PC-3 (cell line): ENCODE data around the gene UCP1. TPM values are rescaled to one million over a fixed set of nuclear protein-coding genes. Genes with fewer than 3 reads are reported as not detected.
A peak's percentile ranks its signal among the peaks of the same experiment; 100 is the strongest.
"Not testable (repeated sequence)": the region's sequence is repeated elsewhere in the genome, so short reads cannot be mapped to it uniquely, and the experiment has no call there.

ENCODE experiments used
- ATAC-seq: fragments of 200-7000 bp; cut with Tn5 transposase; 2 replicates; pipeline ENCODE4 v1.9.1; 2020; ENCODE audit warnings: mild to moderate bottlenecking, moderate library complexity
- BruUV-seq: library from RNA; stranded (reverse); fragments of 400-500 nt; replicated peaks from 2 replicates; lab custom pipeline; 2021; lab: Mats Ljungman, UMichigan
- CTCF ChIA-PET: fragments of 300-600 bp; sonication (Branson Sonifier 250); formaldehyde crosslinking; loops from one replicate; lab custom pipeline; 2022; ENCODE audit warnings: antibody characterized with exemption; lab: Charles Lee
- POLR2A ChIA-PET: fragments of 300-600 bp; sonication (Branson Sonifier 250); formaldehyde crosslinking; loops from one replicate; lab custom pipeline; 2022; ENCODE audit warnings: antibody characterized with exemption; ENCODE audit not compliant: unreplicated experiment; lab: Charles Lee
- DNase-seq: peaks from one replicate; pipeline ENCODE4 v3.0.0-alpha.2; 2015
- H2AFZ ChIP-seq: fragments of 300-600 bp; sonication (generic); 2 replicates; pipeline ENCODE4 v1.6.0; 2016; ENCODE audit warnings: antibody characterized with exemption, low read length
- H3F3A ChIP-seq: fragments of 300-600 bp; sonication (generic); one replicate; pipeline ENCODE4 v1.6.0; 2017; ENCODE audit warnings: antibody characterized with exemption, low read length, control low read depth, mild to moderate bottlenecking; ENCODE audit not compliant: unreplicated experiment
- H3K27ac ChIP-seq: fragments of 300-600 bp; sonication (generic); 2 replicates; pipeline ENCODE4 v1.5.1; 2016; ENCODE audit warnings: mild to moderate bottlenecking, low read length
- H3K27me3 ChIP-seq: fragments of 300-600 bp; sonication (generic); 2 replicates; pipeline ENCODE4 v1.6.1; 2016; ENCODE audit warnings: low read length, mixed read lengths
- H3K36me3 ChIP-seq: fragments of 300-600 bp; sonication (generic); 2 replicates; pipeline ENCODE4 v1.6.1; 2016; ENCODE audit warnings: low read depth, mixed run types, low read length, mixed read lengths
- H3K4me1 ChIP-seq: fragments of 300-600 bp; sonication (generic); 2 replicates; pipeline ENCODE4 v1.5.1; 2016; ENCODE audit warnings: low read length; ENCODE audit not compliant: insufficient read depth
- H3K4me2 ChIP-seq: fragments of 300-600 bp; sonication (generic); 2 replicates; pipeline ENCODE4 v1.6.0; 2016; ENCODE audit warnings: low read length
- H3K4me3 ChIP-seq: fragments of 300-600 bp; sonication (generic); 2 replicates; pipeline ENCODE4 v1.5.1; 2016; ENCODE audit warnings: mild to moderate bottlenecking, low read length, mixed read lengths
- H3K79me2 ChIP-seq: fragments of 300-600 bp; sonication (generic); 2 replicates; pipeline ENCODE4 v1.6.1; 2017; ENCODE audit warnings: low read length, mixed read lengths
- H3K9ac ChIP-seq: fragments of 300-600 bp; sonication (generic); 2 replicates; pipeline ENCODE4 v1.6.0; 2016; ENCODE audit warnings: mild to moderate bottlenecking, low read length
- H3K9me2 ChIP-seq: fragments of 300-600 bp; sonication (generic); replicated peaks from 2 replicates; pipeline ENCODE4 v1.6.1; 2016; ENCODE audit warnings: mixed run types, low read length, mixed read lengths
- H3K9me3 ChIP-seq: fragments of 300-600 bp; sonication (generic); 2 replicates; pipeline ENCODE4 v1.6.1; 2016; ENCODE audit warnings: low read length, mixed read lengths
- H4K20me1 ChIP-seq: fragments of 300-600 bp; sonication (generic); 2 replicates; pipeline ENCODE4 v1.6.1; 2016; ENCODE audit warnings: low read length, mixed read lengths
- EZH2 ChIP-seq: fragments of 300-600 bp; sonication (generic); IDR thresholded peaks from one replicate; pipeline ENCODE4 v1.6.1; 2017; ENCODE audit warnings: antibody characterized with exemption, mild to moderate bottlenecking, low read length; ENCODE audit not compliant: unreplicated experiment
- EZH2phosphoT487 ChIP-seq: fragments of 300-600 bp; sonication (generic); IDR thresholded peaks from 2 replicates; pipeline ENCODE4 v1.6.1; 2018; ENCODE audit warnings: mild to moderate bottlenecking, antibody characterized with exemption, low read length, borderline replicate concordance
- intact Hi-C: fragments of 100-400 bp; cut with micrococcal nuclease; formaldehyde crosslinking; loops from 2 replicates; pipeline ENCODE4 v1.9.0; 2023
- total RNA-seq: library from RNA; depleted of rRNA; stranded (reverse); fragments of >200 nt; gene quantifications from 2 replicates; pipeline ENCODE4 v1.2.3, GENCODE V29; 2014; rRNA removed
- TF ChIP-seq, protein P1 (sequence below): fragments of 300-600 bp; sonication (generic); conservative IDR thresholded peaks from 2 replicates; pipeline ENCODE4 v1.5.1; 2017; ENCODE audit warnings: antibody characterized with exemption, low read depth, mild to moderate bottlenecking, low read length

Gene UCP1
- total RNA-seq, 1 experiment from 2014 or later = not detected

DNA sequence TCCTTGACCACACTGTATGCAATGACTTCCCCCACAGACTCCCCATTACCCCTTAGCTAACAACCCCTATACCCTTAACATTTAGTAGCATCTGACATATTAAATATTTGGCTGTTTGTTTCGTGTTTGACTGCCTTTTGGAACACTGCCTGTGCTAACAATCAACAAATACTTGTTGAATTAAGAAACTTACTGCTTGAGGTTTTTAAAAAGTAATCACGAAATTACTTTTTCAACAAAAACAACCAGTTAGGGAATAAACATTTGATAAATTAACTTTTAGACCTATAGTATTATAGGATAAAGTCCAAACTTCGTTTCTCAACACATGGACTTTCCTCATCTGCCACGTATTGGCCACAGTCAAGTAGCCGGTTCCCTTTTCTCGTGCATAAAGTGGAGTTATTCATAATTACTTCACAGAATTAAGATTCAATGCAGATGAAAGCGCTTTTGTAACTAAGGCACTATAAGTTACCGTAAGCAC, 45.3 kb downstream of the UCP1 start:
- intact Hi-C loops = loop anchor here (5.0 kb wide), 1 partner anchor 151 kb away; the partner anchor contains the start of gene SCOC
- no TSS peak for BruUV-seq
- Histone ChIP-seq H3K9ac (no peak overlapping the region), H3K4me2 (peak overlapping the region; percentile 80), H3K36me3 (no peaks in the 10 kb centered on the region; the same call in none of the 2 replicates), H3K4me3 (peak overlapping the region; percentile 77), H3K9me2 (no peaks in the 10 kb centered on the region), H3K27ac (no peak overlapping the region), H3K9me3 (no peaks in the 10 kb centered on the region), H3K4me1 (peaks cover 7% of the 10 kb centered on the region; the same call in 1 of the 2 replicates), H3K79me2 (peaks cover 15% of the 10 kb centered on the region; the same call in 1 of the 2 replicates), H3F3A (no peaks in the 10 kb centered on the region), H3K27me3 (no peaks in the 10 kb centered on the region), H2AFZ (peak overlapping the region; percentile 98), H4K20me1 (no peaks in the 10 kb centered on the region)
- no peak for DNase-seq
- POLR2A ChIA-PET = no interaction called here
- no peak for TF ChIP-seq EZH2phosphoT487
- TF ChIP-seq, protein P1, sequence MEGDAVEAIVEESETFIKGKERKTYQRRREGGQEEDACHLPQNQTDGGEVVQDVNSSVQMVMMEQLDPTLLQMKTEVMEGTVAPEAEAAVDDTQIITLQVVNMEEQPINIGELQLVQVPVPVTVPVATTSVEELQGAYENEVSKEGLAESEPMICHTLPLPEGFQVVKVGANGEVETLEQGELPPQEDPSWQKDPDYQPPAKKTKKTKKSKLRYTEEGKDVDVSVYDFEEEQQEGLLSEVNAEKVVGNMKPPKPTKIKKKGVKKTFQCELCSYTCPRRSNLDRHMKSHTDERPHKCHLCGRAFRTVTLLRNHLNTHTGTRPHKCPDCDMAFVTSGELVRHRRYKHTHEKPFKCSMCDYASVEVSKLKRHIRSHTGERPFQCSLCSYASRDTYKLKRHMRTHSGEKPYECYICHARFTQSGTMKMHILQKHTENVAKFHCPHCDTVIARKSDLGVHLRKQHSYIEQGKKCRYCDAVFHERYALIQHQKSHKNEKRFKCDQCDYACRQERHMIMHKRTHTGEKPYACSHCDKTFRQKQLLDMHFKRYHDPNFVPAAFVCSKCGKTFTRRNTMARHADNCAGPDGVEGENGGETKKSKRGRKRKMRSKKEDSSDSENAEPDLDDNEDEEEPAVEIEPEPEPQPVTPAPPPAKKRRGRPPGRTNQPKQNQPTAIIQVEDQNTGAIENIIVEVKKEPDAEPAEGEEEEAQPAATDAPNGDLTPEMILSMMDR = no peak
- no peak for TF ChIP-seq EZH2
- CTCF ChIA-PET = interaction anchor here (0.7 kb wide), 1 partner anchor 74 kb away, joined by 3 read pairs; no protein-coding TSS in a partner anchor
- no peak; the same call in 1 of the 2 replicates for ATAC-seq

DNA sequence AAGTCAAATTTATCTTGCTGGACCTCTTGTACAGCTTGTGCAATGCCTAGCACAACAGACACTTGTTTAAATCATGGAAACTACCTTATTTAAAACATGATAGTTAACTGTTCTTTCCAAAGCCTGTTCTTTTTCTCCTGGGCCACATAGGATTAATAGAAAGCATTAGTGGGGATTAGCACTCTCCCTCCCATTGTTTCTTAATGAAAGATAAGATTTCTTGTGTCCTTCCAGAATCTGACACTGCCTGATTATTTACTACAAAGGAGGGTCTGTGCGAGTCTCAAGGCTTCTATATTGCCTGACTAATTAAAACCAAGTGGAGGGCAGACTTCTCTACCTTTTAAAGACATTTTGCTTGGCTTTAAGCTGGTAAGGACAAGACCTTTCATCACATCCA, 53.3 kb downstream of the UCP1 start:
- Histone ChIP-seq H3K4me3 (no peak overlapping the region), H4K20me1 (no peaks in the 10 kb centered on the region), H3K36me3 (no peaks in the 10 kb centered on the region), H3K27ac (no peak overlapping the region), H3K9ac (no peak overlapping the region), H3K9me3 (no peaks in the 10 kb centered on the region), H3K9me2 (no peaks in the 10 kb centered on the region), H3K4me1 (no peaks in the 10 kb centered on the region), H3K79me2 (no peaks in the 10 kb centered on the region), H2AFZ (no peak overlapping the region), H3K4me2 (no peak overlapping the region), H3F3A (no peaks in the 10 kb centered on the region), H3K27me3 (no peaks in the 10 kb centered on the region)
- BruUV-seq = no TSS peak
- CTCF ChIA-PET = no interaction called here
- DNase-seq (no peak), ATAC-seq (no peak)
- POLR2A ChIA-PET = no interaction called here
- intact Hi-C loops = no loop called here
- TF ChIP-seq EZH2phosphoT487 = no peak
- no peak for TF ChIP-seq EZH2
- TF ChIP-seq, protein P1 = no peak

DNA sequence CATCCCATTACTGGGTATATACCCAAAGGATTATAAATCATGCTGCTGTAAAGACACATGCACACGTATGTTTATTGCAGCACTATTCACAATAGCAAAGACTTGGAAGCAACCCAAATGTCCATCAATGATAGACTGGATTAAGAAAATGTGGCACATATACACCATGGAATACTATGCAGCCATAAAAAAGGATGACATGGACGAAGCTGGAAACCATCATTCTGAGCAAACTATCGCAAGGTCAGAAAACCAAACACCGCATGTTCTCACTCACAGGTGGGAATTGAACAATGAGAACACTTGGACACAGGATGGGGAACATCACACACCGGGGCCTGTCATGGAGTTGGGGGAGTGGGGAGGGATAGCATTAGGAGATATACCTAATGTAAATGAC, 55.0 kb downstream of the UCP1 start:
- H3K4me2 ChIP-seq, H4K20me1 ChIP-seq, DNase-seq, H2AFZ ChIP-seq, H3K27me3 ChIP-seq, H3K9me2 ChIP-seq, ATAC-seq, POLR2A ChIA-PET, CTCF ChIA-PET, H3K4me1 ChIP-seq, intact Hi-C loops, H3K27ac ChIP-seq, H3K4me3 ChIP-seq, H3K9ac ChIP-seq, H3K79me2 ChIP-seq, H3K36me3 ChIP-seq, H3F3A ChIP-seq, H3K9me3 ChIP-seq, BruUV-seq: not testable (repeated sequence)

Other genes with a start within 250 kb of the UCP1 start
- 22.5 and 28.2 TPM in 2 replicates for gene SCOC, start 195.3 kb downstream of the UCP1 start, total RNA-seq
- 7.9 and 9.6 TPM in 2 replicates for gene CLGN, start 141.3 kb downstream of the UCP1 start, total RNA-seq
- not detected in 2 replicates for gene MGAT4D, start 70.7 kb downstream of the UCP1 start, total RNA-seq
- 10.1 and 12.1 TPM in 2 replicates for gene ELMOD2, start 44.8 kb downstream of the UCP1 start, total RNA-seq
- 11.2 and 12.7 TPM in 2 replicates for gene TBC1D9, start 187.4 kb upstream of the UCP1 start, total RNA-seq